T-helper 2 cell treated with Interferon-gamma antibody and Interleukin-4, amounts not matched to agents 5 μg/mL and 100 μg/mL, for 36 hours (primary cell): ENCODE measurements around the gene CISD1.

Experiments
- DNase-seq: peaks from one replicate; pipeline ENCODE4 v3.0.0; 2021; ENCODE audit warnings: low spot score
- H3K27ac Mint-ChIP-seq: one replicate; pipeline ENCODE4 v1.8.0; 2021; ENCODE audit warnings: mild to moderate bottlenecking, mixed read lengths
- H3K27me3 Mint-ChIP-seq: one replicate; pipeline ENCODE4 v1.8.0; 2021; ENCODE audit warnings: low read depth, mixed read lengths
- H3K36me3 Mint-ChIP-seq: one replicate; pipeline ENCODE4 v1.8.0; 2021; ENCODE audit warnings: low read depth, mixed read lengths
- H3K4me1 Mint-ChIP-seq: one replicate; pipeline ENCODE4 v1.8.0; 2021; ENCODE audit warnings: low read depth, mixed read lengths
- H3K4me3 Mint-ChIP-seq: one replicate; pipeline ENCODE4 v1.8.0; 2022; ENCODE audit warnings: mild to moderate bottlenecking, moderate library complexity, mixed read lengths
- H3K9me3 Mint-ChIP-seq: one replicate; pipeline ENCODE4 v1.8.0; 2021; ENCODE audit warnings: mixed read lengths

The CISD1 gene

GRCh38 chr10:58305821-58306220, 36.9 kb downstream of the CISD1 start:
- Mint-ChIP-seq H3K4me3 (no peak overlapping the region), H3K27me3 (peaks cover 24% of the 10 kb centered on the region), H3K27ac (no peak overlapping the region), H3K4me1 (no peaks in the 10 kb centered on the region), H3K9me3 (no peaks in the 10 kb centered on the region), H3K36me3 (no peaks in the 10 kb centered on the region)
- DNase-seq, result no peak

GRCh38 chr10:58307676-58308075, 38.7 kb downstream of the CISD1 start:
- Mint-ChIP-seq H3K4me3 (no peak overlapping the region), H3K36me3 (no peaks in the 10 kb centered on the region), H3K9me3 (no peaks in the 10 kb centered on the region), H3K27ac (no peak overlapping the region), H3K4me1 (no peaks in the 10 kb centered on the region), H3K27me3 (peaks cover 22% of the 10 kb centered on the region)
- no peak for DNase-seq

GRCh38 chr10:58311026-58311425, 42.1 kb downstream of the CISD1 start:
- Mint-ChIP-seq H3K4me1 (no peaks in the 10 kb centered on the region), H3K36me3 (no peaks in the 10 kb centered on the region), H3K4me3 (no peak overlapping the region), H3K27ac (no peak overlapping the region), H3K27me3 (peaks cover 21% of the 10 kb centered on the region), H3K9me3 (no peaks in the 10 kb centered on the region)
- no peak for DNase-seq

GRCh38 chr10:58316874-58317273, 47.9 kb downstream of the CISD1 start:
- no peaks in the 10 kb centered on the region for H3K36me3 Mint-ChIP-seq
- no peaks in the 10 kb centered on the region for H3K9me3 Mint-ChIP-seq
- no peak overlapping the region for H3K4me3 Mint-ChIP-seq
- no peaks in the 10 kb centered on the region for H3K4me1 Mint-ChIP-seq
- DNase-seq, result no peak
- H3K27ac Mint-ChIP-seq, result no peak overlapping the region
- H3K27me3 Mint-ChIP-seq, result peaks cover 14% of the 10 kb centered on the region

- H3K27ac Mint-ChIP-seq, result no peak overlapping the region
- no peak overlapping the region for H3K4me3 Mint-ChIP-seq
- no peaks in the 10 kb centered on the region for H3K36me3 Mint-ChIP-seq
- no peak for DNase-seq
- H3K27me3 Mint-ChIP-seq, result peaks cover 11% of the 10 kb centered on the region
- no peaks in the 10 kb centered on the region for H3K9me3 Mint-ChIP-seq
- peaks cover 9% of the 10 kb centered on the region for H3K4me1 Mint-ChIP-seq
Measured at GRCh38 chr10:58318346-58318745, 49.4 kb downstream of the CISD1 start.

GRCh38 chr10:58319599-58319998, 50.6 kb downstream of the CISD1 start:
- Mint-ChIP-seq H3K4me3 (no peak overlapping the region), H3K27me3 (peaks cover 11% of the 10 kb centered on the region), H3K36me3 (no peaks in the 10 kb centered on the region), H3K4me1 (peaks cover 9% of the 10 kb centered on the region), H3K9me3 (no peaks in the 10 kb centered on the region), H3K27ac (no peak overlapping the region)
- DNase-seq, result no peak

GRCh38 chr10:58320351-58321049, 51.5 kb downstream of the CISD1 start:
- H3K27ac Mint-ChIP-seq, result no peak overlapping the region
- H3K27me3 Mint-ChIP-seq, result peaks cover 4% of the 10 kb centered on the region
- no peak for DNase-seq
- peaks cover 9% of the 10 kb centered on the region for H3K4me1 Mint-ChIP-seq
- no peaks in the 10 kb centered on the region for H3K9me3 Mint-ChIP-seq
- H3K36me3 Mint-ChIP-seq, result no peaks in the 10 kb centered on the region
- H3K4me3 Mint-ChIP-seq, result no peak overlapping the region

GRCh38 chr10:58322072-58322834, 53.3 kb downstream of the CISD1 start:
- Mint-ChIP-seq H3K4me1 (peaks cover 9% of the 10 kb centered on the region), H3K4me3 (no peak overlapping the region), H3K9me3 (no peaks in the 10 kb centered on the region), H3K27me3 (peaks cover 7% of the 10 kb centered on the region), H3K36me3 (no peaks in the 10 kb centered on the region), H3K27ac (no peak overlapping the region)
- no peak for DNase-seq

- H3K36me3 Mint-ChIP-seq, result no peaks in the 10 kb centered on the region
- no peak for DNase-seq
- peaks cover 9% of the 10 kb centered on the region for H3K4me1 Mint-ChIP-seq
- no peak overlapping the region for H3K27ac Mint-ChIP-seq
- no peak overlapping the region for H3K4me3 Mint-ChIP-seq
- no peaks in the 10 kb centered on the region for H3K9me3 Mint-ChIP-seq
- H3K27me3 Mint-ChIP-seq, result peaks cover 5% of the 10 kb centered on the region
Measured at GRCh38 chr10:58322835-58323209, 53.9 kb downstream of the CISD1 start.

GRCh38 chr10:58326967-58327381, 58.0 kb downstream of the CISD1 start:
- Mint-ChIP-seq H3K4me1 (peaks cover 9% of the 10 kb centered on the region), H3K27ac (no peak overlapping the region), H3K27me3 (peaks cover 13% of the 10 kb centered on the region), H3K36me3 (no peaks in the 10 kb centered on the region), H3K9me3 (no peaks in the 10 kb centered on the region), H3K4me3 (no peak overlapping the region)
- DNase-seq, result no peak

GRCh38 chr10:58328233-58328632, 59.3 kb downstream of the CISD1 start:
- DNase-seq, result no peak
- Mint-ChIP-seq H3K27ac (no peak overlapping the region), H3K36me3 (no peaks in the 10 kb centered on the region), H3K4me3 (no peak overlapping the region), H3K9me3 (no peaks in the 10 kb centered on the region), H3K4me1 (no peaks in the 10 kb centered on the region), H3K27me3 (peaks cover 15% of the 10 kb centered on the region)

GRCh38 chr10:58330431-58330830, 61.5 kb downstream of the CISD1 start:
- Mint-ChIP-seq H3K9me3 (no peaks in the 10 kb centered on the region), H3K4me1 (peaks cover 4% of the 10 kb centered on the region), H3K27me3 (peaks cover 15% of the 10 kb centered on the region), H3K27ac (no peak overlapping the region), H3K36me3 (no peaks in the 10 kb centered on the region), H3K4me3 (no peak overlapping the region)
- no peak for DNase-seq

- no peak for DNase-seq
- Mint-ChIP-seq H3K36me3 (peaks cover 4% of the 10 kb centered on the region), H3K27ac (no peak overlapping the region), H3K4me1 (peaks cover 15% of the 10 kb centered on the region), H3K9me3 (no peaks in the 10 kb centered on the region), H3K4me3 (no peak overlapping the region), H3K27me3 (peaks cover 13% of the 10 kb centered on the region)
Measured at GRCh38 chr10:58331646-58332045, 62.7 kb downstream of the CISD1 start.

GRCh38 chr10:58334817-58335305, 65.9 kb downstream of the CISD1 start, which contains the start of gene UBE2D1:
UBE2D1 (plus strand) TSS chr10:58335006; CDS start chr10:58335202, 196 bp downstream.
- Mint-ChIP-seq H3K36me3 (peaks cover 6% of the 10 kb centered on the region), H3K27ac (peak within 1 kb of the TSS; percentile 78), H3K27me3 (peaks cover 12% of the 10 kb centered on the region), H3K4me3 (peak within 1 kb of the TSS; percentile 94), H3K9me3 (no peaks in the 10 kb centered on the region), H3K4me1 (peaks cover 19% of the 10 kb centered on the region)
- DNase-seq, result peak; percentile 76
